GM12878 (cell line): ENCODE measurements around the gene CCNT2. TPM values are rescaled to one million over a fixed set of nuclear protein-coding genes. Genes with fewer than 3 reads are reported as not detected.

Experiments used
- ATAC-seq: fragments of 200-7000 bp; cut with Tn5 transposase; 3 replicates; pipeline ENCODE4 v1.9.1; 2020; ENCODE audit warnings: mild to moderate bottlenecking, moderate library complexity
- BruUV-seq: library from RNA; stranded (reverse); fragments of 400-500 nt; replicated peaks from 2 replicates; lab custom pipeline; 2021; lab: Mats Ljungman, UMichigan
- CTCF ChIA-PET: fragments of 300-600 bp; sonication (Branson Sonifier 250); formaldehyde crosslinking; extraction: SDS; loops from one replicate; lab custom pipeline; 2021; ENCODE audit warnings: inconsistent platforms; lab: Yijun Ruan, JAX
- POLR2A ChIA-PET: fragments of 350-600 bp; formaldehyde crosslinking; extraction: SDS; loops from one replicate; lab custom pipeline; 2021; ENCODE audit warnings: inconsistent platforms; lab: Charles Lee
- RAD21 ChIA-PET: fragments of 300-600 bp; sonication (Branson Sonifier 250); formaldehyde crosslinking; loops from one replicate; lab custom pipeline; 2023; ENCODE audit warnings: antibody characterized with exemption; ENCODE audit not compliant: unreplicated experiment; lab: Charles Lee
- SMC1A ChIA-PET: fragments of 300-600 bp; sonication (Branson Sonifier 250); formaldehyde crosslinking; loops from one replicate; lab custom pipeline; 2023; ENCODE audit not compliant: unreplicated experiment, uncharacterized antibody; lab: Charles Lee
- DNase-seq: peaks from one replicate; pipeline ENCODE4 v3.0.0-alpha.2; 2011; ENCODE audit warnings: low read depth, low spot score
- FAIRE-seq: peaks from 3 replicates; lab custom pipeline; 2011; peaks lifted over from hg19 to GRCh38; lab: Jason Lieb, UNC
- H2AFZ ChIP-seq: 2 replicates; pipeline ENCODE4 v1.6.0; 2011; ENCODE audit warnings: low read depth, low read length, control low read depth; ENCODE audit not compliant: control insufficient read depth
- H3K27ac ChIP-seq: 2 replicates; pipeline ENCODE4 v1.5.1; 2011; ENCODE audit warnings: control low read depth; ENCODE audit not compliant: control insufficient read depth, insufficient read depth
- H3K27me3 ChIP-seq, 2 experiments: replicated peaks in 1 of 2; 2 replicates each; pipeline versions ENCODE4 v1.6.0 to v1.6.1; 2011; ENCODE audit warnings: low read length in 1 of 2; ENCODE audit not compliant: control insufficient read depth in 2 of 2, insufficient read depth in 2 of 2
- H3K36me3 ChIP-seq, 2 experiments: 2 replicates each; pipeline ENCODE4 v1.5.1; 2011; ENCODE audit warnings: low read length in 1 of 2; ENCODE audit not compliant: control insufficient read depth in 2 of 2, insufficient read depth in 2 of 2
- H3K4me1 ChIP-seq: 2 replicates; pipeline ENCODE4 v1.6.1; 2011; ENCODE audit warnings: mild to moderate bottlenecking, low read length, moderate library complexity, mixed read lengths; ENCODE audit not compliant: control insufficient read depth, insufficient read depth
- H3K4me2 ChIP-seq: 2 replicates; pipeline ENCODE4 v1.6.0; 2011; ENCODE audit warnings: control low read depth; ENCODE audit not compliant: control insufficient read depth, insufficient read depth
- H3K4me3 ChIP-seq: fragments of 200-600 bp; sonication (generic); 2 replicates; pipeline ENCODE4 v1.5.1; 2016
- H3K79me2 ChIP-seq: 2 replicates; pipeline ENCODE4 v1.6.0; 2011; ENCODE audit warnings: low read length; ENCODE audit not compliant: control insufficient read depth, insufficient read depth
- H3K9ac ChIP-seq: 2 replicates; pipeline ENCODE4 v1.8.0; 2011; ENCODE audit warnings: low read length, control low read depth, mixed read lengths; ENCODE audit not compliant: control insufficient read depth, insufficient read depth
- H3K9me3 ChIP-seq: replicated peaks from 3 replicates; pipeline ENCODE4 v1.5.1; 2011; ENCODE audit warnings: mild to moderate bottlenecking, low read length; ENCODE audit not compliant: control insufficient read depth, insufficient read depth
- H4K20me1 ChIP-seq: 2 replicates; pipeline ENCODE4 v1.6.0; 2011; ENCODE audit not compliant: control insufficient read depth, insufficient read depth
- BHLHE40 ChIP-seq, 2 experiments: fragments of 450-650 bp in 1 of 2; IDR thresholded peaks; 2 replicates each; pipeline ENCODE4 v1.6.1; 2011 to 2017; ENCODE audit warnings: low read depth in 2 of 2, borderline replicate concordance in 1 of 2, improper control_type of control experiment in 1 of 2, low read length in 1 of 2, mild to moderate bottlenecking in 1 of 2
- EED ChIP-seq: sonication (generic); IDR thresholded peaks from 2 replicates; pipeline ENCODE4 v1.6.1; 2016; ENCODE audit warnings: antibody characterized with exemption, low read depth
- FOS ChIP-seq: IDR thresholded peaks from 3 replicates; pipeline ENCODE4 v1.6.1; 2011; ENCODE audit warnings: borderline replicate concordance; ENCODE audit not compliant: insufficient read length; ENCODE audit errors: extremely low read depth
- JUNB ChIP-seq: IDR thresholded peaks from 2 replicates; pipeline ENCODE4 v1.6.1; 2016; ENCODE audit warnings: antibody characterized with exemption, mild to moderate bottlenecking
- JUND ChIP-seq: IDR thresholded peaks from 2 replicates; pipeline ENCODE4 v1.6.1; 2012; ENCODE audit warnings: low read depth, mild to moderate bottlenecking, low read length, improper control_type of control experiment, moderate library complexity
- NR2F1 ChIP-seq: fragments of 450-650 bp; conservative IDR thresholded peaks from 2 replicates; pipeline ENCODE4 v1.6.1; 2017; ENCODE audit warnings: mild to moderate bottlenecking
- PML ChIP-seq: IDR thresholded peaks from 2 replicates; pipeline ENCODE4 v1.6.1; 2012; ENCODE audit warnings: low read length, inconsistent platforms
- POLR2AphosphoS2 ChIP-seq: IDR thresholded peaks from 2 replicates; pipeline ENCODE4 v1.6.1; 2011; ENCODE audit warnings: low read depth, mild to moderate bottlenecking, low read length, improper control_type of control experiment, moderate library complexity
- RAD51 ChIP-seq: fragments of 450-650 bp; IDR thresholded peaks from 2 replicates; pipeline ENCODE4 v1.6.1; 2016; ENCODE audit warnings: moderate library complexity, mild to moderate bottlenecking, inconsistent platforms
- RCOR1 ChIP-seq: conservative IDR thresholded peaks from 2 replicates; pipeline ENCODE4 v1.6.1; 2012; ENCODE audit warnings: low read depth, low read length, improper control_type of control experiment
- RFX5 ChIP-seq: IDR thresholded peaks from 2 replicates; pipeline ENCODE4 v1.6.1; 2011; ENCODE audit warnings: low read depth, low read length, improper control_type of control experiment
- RUNX3 ChIP-seq: IDR thresholded peaks from 2 replicates; pipeline ENCODE4 v1.6.1; 2012; ENCODE audit warnings: low read length, inconsistent platforms
- SIN3A ChIP-seq: IDR thresholded peaks from 2 replicates; pipeline ENCODE4 v1.6.1; 2012; ENCODE audit warnings: low read depth, low read length, improper control_type of control experiment
- SMAD5 ChIP-seq: IDR thresholded peaks from 2 replicates; pipeline ENCODE4 v1.6.1; 2016; ENCODE audit warnings: antibody characterized with exemption, low read depth
- SREBF2 ChIP-seq: IDR thresholded peaks from 2 replicates; pipeline ENCODE4 v1.6.1; 2012; ENCODE audit warnings: mild to moderate bottlenecking, low read length
- SRF ChIP-seq, 2 experiments: IDR thresholded peaks; 2 replicates each; pipeline ENCODE4 v1.6.1; 2011; ENCODE audit warnings: low read depth in 2 of 2, low read length in 2 of 2, mild to moderate bottlenecking in 1 of 2, moderate library complexity in 1 of 2
- TAF1 ChIP-seq: IDR thresholded peaks from 2 replicates; pipeline ENCODE4 v1.6.1; 2011; ENCODE audit warnings: mild to moderate bottlenecking, low read depth, low read length, borderline replicate concordance
- TARDBP ChIP-seq: IDR thresholded peaks from 2 replicates; pipeline ENCODE4 v1.6.1; 2016; ENCODE audit warnings: borderline replicate concordance
- TCF7 ChIP-seq: IDR thresholded peaks from 2 replicates; pipeline ENCODE4 v1.6.1; 2014; ENCODE audit warnings: antibody characterized with exemption, borderline replicate concordance
- YY1 ChIP-seq: IDR thresholded peaks from 2 replicates; pipeline ENCODE4 v1.6.1; 2011; ENCODE audit warnings: low read depth, mild to moderate bottlenecking, low read length
- ZNF217 ChIP-seq: fragments of 450-650 bp; IDR thresholded peaks from 2 replicates; pipeline ENCODE4 v1.6.1; 2017; ENCODE audit warnings: antibody characterized with exemption, mild to moderate bottlenecking
- WGBS: methylation state at CpG from one replicate; pipeline ENCODE4 v1.1.6; 2016; ENCODE audit warnings: low lambda C conversion rate; ENCODE audit not compliant: insufficient replicate concordance, insufficient coverage; ENCODE audit errors: missing lambda C conversion rate; 5-methylcytosine and 5-hydroxymethylcytosine counted together
- in situ Hi-C: fragments of 300-500 bp; cut with MboI; formaldehyde crosslinking; loops from 9 replicates; pipeline ENCODE4 v1.14.3; 2018; ENCODE audit warnings: mixed read lengths
- intact Hi-C: fragments of 100-400 bp; cut with micrococcal nuclease; formaldehyde crosslinking; loops from one replicate; pipeline ENCODE4 v1.14.2; 2022; ENCODE audit not compliant: unreplicated experiment
- polyA plus RNA-seq, 11 experiments: library from polyadenylated mRNA; depleted of rRNA in 4 of 11; unstranded in 6 of 11; stranded (reverse) in 5 of 11; fragments of >200 nt; fragmentation: Nextera tagmentation in 4 of 11; fragmentation: Illumina TruSeq in 1 of 11; extraction: Ambion mirVana in 4 of 11; extraction: Trizol in 1 of 11; gene quantifications; 1 replicate in 1 of 11; 2 replicates in 10 of 11; pipeline versions ENCODE4 v1.2.1 to v1.2.3, GENCODE V29; 2011 to 2016; ENCODE audit warnings: inconsistent platforms in 2 of 11, missing spikeins in 2 of 11, low read depth in 1 of 11
- total RNA-seq, 4 experiments: library from RNA; depleted of rRNA in 3 of 4; stranded (reverse); fragments of >200 nt in 3 of 4; fragmentation: Illumina TruSeq in 1 of 4; extraction: Trizol in 1 of 4; gene quantifications; 2 replicates each; pipeline versions ENCODE4 v1.2.1 to v1.2.3, GENCODE V29; 2013 to 2021
- TF ChIP-seq, protein P1 (sequence below): IDR thresholded peaks from 2 replicates; pipeline ENCODE4 v1.6.1; 2012; ENCODE audit warnings: low read depth, low read length, improper control_type of control experiment
- TF ChIP-seq, protein P2 (sequence below): fragments of 450-650 bp; IDR thresholded peaks from 2 replicates; pipeline ENCODE4 v1.6.1; 2017; ENCODE audit warnings: low read depth, mild to moderate bottlenecking, moderate library complexity

Gene CCNT2
- total and polyA plus RNA-seq, 10 of the 15 experiments (the other 5 are each of a cell fraction or from before 2014, with no cell fraction given): 6.0 to 25.6 (median 20.0) TPM

DNA sequence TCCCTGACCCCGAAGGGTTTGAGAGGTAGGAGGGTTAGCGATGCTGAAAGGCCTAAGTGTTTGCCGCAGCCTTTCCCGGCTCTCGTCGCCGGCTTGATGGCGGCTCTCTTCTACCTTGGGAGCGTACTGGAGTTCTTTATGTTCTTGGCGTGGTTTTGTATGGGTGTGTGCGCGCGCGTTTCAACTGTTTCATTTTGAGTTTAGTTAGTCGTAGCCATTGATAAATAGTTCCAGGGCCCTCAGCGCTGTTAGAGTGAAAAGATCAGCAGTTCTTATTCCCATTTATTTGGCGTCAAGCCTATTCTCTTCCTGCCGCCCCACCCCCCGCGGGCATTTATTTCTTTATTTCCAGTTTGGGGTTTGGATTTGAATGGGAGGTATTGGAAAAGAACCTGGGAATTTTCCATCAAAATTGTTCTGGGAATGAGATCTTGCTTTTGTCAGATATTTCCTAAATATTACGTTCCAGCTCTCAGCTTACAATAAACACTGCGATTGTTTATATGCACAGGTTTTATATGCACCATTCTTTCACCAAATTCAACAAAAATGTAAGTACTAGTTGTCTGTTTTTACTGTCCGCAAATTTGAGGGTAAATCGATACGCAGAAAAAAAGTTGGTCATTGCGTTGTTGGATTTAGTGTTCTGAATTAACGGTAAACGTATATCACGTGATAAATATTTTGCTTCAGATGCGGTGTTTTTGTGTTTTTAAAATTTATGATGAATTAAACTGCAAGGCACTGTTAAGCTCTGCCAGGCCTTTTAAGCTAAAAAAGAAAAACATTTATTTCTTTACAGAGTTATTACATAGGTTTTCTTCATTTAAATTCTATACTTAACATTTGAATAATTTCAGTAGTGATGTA, 954 bp downstream of the CCNT2 start:
- intact Hi-C loops: loop anchor here (5.0 to 10.0 kb wide), 2 partner anchors 805 to 823 kb away; partner anchors contain the start of gene UBXN4
- CTCF ChIA-PET: no interaction called here
- TF ChIP-seq JUND (no peak), EED (no peak), FOS (no peak), SREBF2 (no peak), RUNX3 (0 out of 2 replicates have a peak, but pooled peaks have one; percentile 25), TCF7 (no peak), NR2F1 (no peak), SMAD5 (peak; percentile 19; the same call in 1 of the 2 replicates), ZNF217 (no peak), POLR2AphosphoS2 (no peak), JUNB (peak; percentile 21; the same call in 1 of the 2 replicates), RCOR1 (no peak), SIN3A (0 out of 2 replicates have a peak, but pooled peaks have one; percentile 2), RFX5 (no peak), TAF1 (0 out of 2 replicates have a peak, but pooled peaks have one; percentile 2), PML (peak; percentile 41; the same call in 1 of the 2 replicates), TARDBP (no peak), BHLHE40 (IDR thresholded peaks at IDR 0.05; ENCODE audit: borderline replicate concordance in 1 of 2, low read depth in 2 of 2, low read length in 1 of 2) (peak; percentile 17 to 20; a peak in 1 of 4 replicates), RAD51 (peak; percentile 87), YY1 (peak; percentile 49; the same call in 1 of the 2 replicates), SRF (IDR thresholded peaks at IDR 0.05; ENCODE audit: low read depth in 2 of 2, low read length in 2 of 2) (no peak)
- TF ChIP-seq, protein P1, sequence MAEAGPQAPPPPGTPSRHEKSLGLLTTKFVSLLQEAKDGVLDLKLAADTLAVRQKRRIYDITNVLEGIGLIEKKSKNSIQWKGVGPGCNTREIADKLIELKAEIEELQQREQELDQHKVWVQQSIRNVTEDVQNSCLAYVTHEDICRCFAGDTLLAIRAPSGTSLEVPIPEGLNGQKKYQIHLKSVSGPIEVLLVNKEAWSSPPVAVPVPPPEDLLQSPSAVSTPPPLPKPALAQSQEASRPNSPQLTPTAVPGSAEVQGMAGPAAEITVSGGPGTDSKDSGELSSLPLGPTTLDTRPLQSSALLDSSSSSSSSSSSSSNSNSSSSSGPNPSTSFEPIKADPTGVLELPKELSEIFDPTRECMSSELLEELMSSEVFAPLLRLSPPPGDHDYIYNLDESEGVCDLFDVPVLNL: peak; percentile 77
- TF ChIP-seq, protein P2, sequence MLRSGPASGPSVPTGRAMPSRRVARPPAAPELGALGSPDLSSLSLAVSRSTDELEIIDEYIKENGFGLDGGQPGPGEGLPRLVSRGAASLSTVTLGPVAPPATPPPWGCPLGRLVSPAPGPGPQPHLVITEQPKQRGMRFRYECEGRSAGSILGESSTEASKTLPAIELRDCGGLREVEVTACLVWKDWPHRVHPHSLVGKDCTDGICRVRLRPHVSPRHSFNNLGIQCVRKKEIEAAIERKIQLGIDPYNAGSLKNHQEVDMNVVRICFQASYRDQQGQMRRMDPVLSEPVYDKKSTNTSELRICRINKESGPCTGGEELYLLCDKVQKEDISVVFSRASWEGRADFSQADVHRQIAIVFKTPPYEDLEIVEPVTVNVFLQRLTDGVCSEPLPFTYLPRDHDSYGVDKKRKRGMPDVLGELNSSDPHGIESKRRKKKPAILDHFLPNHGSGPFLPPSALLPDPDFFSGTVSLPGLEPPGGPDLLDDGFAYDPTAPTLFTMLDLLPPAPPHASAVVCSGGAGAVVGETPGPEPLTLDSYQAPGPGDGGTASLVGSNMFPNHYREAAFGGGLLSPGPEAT: no peak

More for the DNA sequence above, 954 bp downstream of the CCNT2 start:
- POLR2A ChIA-PET: interaction anchor here (0.5 to 1.1 kb wide), 4 partner anchors 8 to 630 kb away, joined by 3 to 6 read pairs (median 4); no protein-coding TSS in a partner anchor
- in situ Hi-C loops: loop anchor here (10.0 kb wide), 1 partner anchor 805 kb away; no protein-coding TSS in a partner anchor
- Histone ChIP-seq H3K9me3 (no peaks in the 10 kb centered on the region), H3K4me2 (peak overlapping the region; percentile 77), H2AFZ (peak overlapping the region; percentile 95), H3K27me3 (no peaks in the 10 kb centered on the region), H3K27ac (peak overlapping the region; percentile 99), H3K9ac (peak overlapping the region; percentile 100), H3K79me2 (peaks cover 63% of the 10 kb centered on the region), H4K20me1 (no peaks in the 10 kb centered on the region), H3K4me1 (peaks cover 6% of the 10 kb centered on the region), H3K36me3 (peaks cover 0 to 8% of the 10 kb centered on the region in 2 experiments; a peak in 1 of 4 replicates), H3K4me3 (peak overlapping the region; percentile 91)
- FAIRE-seq (peak; percentile 31), ATAC-seq (peak; percentile 26), DNase-seq (no peak)
- no TSS peak for BruUV-seq
- RAD21 ChIA-PET: no interaction called here
- WGBS: under 1% methylated on average over 30 of the region's 30 CpGs
- SMC1A ChIA-PET: interaction anchor here (0.9 to 1.2 kb wide), 2 partner anchors 10 to 21 kb away, joined by 3 to 4 read pairs; no protein-coding TSS in a partner anchor
